HFF-Myc (cell line): ENCODE results near the gene RSPH6A.

Source experiments
- DNase-seq: peaks from one replicate; pipeline ENCODE4 v3.0.0-alpha.2; 2011; ENCODE audit warnings: low read depth; ENCODE audit errors: extremely low read depth
- H3K4me3 ChIP-seq: replicated peaks from 2 replicates; pipeline ENCODE4 v1.5.1; 2011; ENCODE audit warnings: low read depth, mild to moderate bottlenecking, control low read depth, low read length
- TF ChIP-seq, protein P1 (sequence below): IDR thresholded peaks from 2 replicates; pipeline ENCODE4 v1.5.1; 2012; ENCODE audit warnings: mild to moderate bottlenecking, low read depth, low read length, control low read depth; ENCODE audit errors: missing control alignments

RSPH6A gene

DNA sequence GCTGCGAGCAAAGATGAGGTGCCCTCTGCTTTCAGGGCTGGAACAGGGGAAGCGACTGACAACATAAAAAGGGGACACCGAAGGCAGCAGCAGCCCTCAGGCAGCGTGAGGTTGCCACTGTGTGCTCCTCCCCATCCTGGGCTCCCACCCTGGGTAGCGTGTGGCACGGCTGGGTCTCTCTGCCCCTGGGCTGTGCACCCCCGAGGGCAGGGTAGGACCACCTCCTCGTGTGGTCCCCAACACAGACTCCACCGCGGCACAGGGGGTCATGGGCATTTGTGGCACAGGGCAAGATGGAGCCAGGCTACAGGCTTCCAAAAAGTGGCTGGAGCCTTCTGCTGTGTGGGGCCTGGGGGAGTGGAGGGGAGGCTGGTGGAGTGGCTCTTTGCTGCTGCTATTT lies 6.5 kb upstream of the RSPH6A start:
- H3K4me3 ChIP-seq = no peak overlapping the region
- TF ChIP-seq, protein P1, sequence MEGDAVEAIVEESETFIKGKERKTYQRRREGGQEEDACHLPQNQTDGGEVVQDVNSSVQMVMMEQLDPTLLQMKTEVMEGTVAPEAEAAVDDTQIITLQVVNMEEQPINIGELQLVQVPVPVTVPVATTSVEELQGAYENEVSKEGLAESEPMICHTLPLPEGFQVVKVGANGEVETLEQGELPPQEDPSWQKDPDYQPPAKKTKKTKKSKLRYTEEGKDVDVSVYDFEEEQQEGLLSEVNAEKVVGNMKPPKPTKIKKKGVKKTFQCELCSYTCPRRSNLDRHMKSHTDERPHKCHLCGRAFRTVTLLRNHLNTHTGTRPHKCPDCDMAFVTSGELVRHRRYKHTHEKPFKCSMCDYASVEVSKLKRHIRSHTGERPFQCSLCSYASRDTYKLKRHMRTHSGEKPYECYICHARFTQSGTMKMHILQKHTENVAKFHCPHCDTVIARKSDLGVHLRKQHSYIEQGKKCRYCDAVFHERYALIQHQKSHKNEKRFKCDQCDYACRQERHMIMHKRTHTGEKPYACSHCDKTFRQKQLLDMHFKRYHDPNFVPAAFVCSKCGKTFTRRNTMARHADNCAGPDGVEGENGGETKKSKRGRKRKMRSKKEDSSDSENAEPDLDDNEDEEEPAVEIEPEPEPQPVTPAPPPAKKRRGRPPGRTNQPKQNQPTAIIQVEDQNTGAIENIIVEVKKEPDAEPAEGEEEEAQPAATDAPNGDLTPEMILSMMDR = no peak
- DNase-seq = no peak

DNA sequence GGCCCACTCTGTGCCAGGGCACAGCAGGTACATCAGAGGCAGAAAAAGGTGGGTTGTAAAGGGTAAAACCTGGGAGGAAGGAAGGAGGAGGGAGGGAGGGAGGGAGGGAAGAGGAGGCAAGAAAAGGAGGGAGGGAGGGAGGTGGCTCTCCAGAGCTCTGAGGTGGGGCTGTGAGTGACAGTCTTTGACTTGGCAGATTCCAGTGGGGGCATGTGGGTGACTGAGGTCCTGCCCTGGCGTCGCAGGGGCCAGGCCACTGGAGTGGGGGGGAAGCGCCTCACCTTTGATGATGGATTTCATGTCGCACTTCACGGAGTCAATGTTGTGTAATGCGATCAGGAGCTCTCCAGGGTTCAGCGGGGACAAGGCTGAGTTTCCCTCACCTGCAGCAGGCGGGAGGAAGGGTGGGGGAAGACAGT lies 6.0 kb upstream of the RSPH6A start:
- no peak overlapping the region for H3K4me3 ChIP-seq
- no peak for DNase-seq
- TF ChIP-seq, protein P1 = no peak

DNA sequence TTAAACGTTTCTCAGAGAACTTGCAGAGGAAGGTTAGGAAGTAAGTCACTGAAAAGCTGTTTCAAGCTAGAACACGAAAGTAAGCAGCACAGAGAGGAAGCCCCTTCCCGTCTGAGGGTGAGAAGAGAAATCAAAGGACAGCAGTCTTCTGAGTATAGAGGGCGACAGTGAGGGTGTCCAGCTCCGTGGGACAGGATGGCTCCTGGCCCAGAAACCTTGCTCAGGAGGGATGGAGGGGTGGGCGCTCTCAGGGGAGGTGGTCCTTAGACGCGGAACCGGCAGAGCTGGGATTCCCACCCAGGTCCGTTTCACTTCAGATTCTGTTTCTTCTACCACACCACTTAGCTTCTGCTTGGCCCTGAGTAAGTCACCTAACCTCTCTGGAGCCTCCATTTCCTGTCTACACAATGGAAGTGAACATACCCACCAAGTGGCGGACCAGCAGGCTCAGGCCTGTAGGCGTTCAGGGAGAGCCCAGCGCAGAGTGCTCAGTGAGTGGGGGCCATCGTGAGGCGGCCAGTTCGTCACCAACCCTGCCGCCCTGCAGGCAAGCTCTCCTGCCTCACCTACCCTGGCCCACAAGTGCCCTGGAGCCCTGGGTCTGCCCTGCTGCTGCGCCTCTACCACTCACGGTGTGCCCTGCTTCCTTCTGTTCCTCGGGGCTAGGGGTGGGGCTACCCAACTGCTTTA lies 5.5 kb upstream of the RSPH6A start:
- no peak for DNase-seq
- TF ChIP-seq, protein P1 = no peak
- H3K4me3 ChIP-seq = no peak overlapping the region

DNA sequence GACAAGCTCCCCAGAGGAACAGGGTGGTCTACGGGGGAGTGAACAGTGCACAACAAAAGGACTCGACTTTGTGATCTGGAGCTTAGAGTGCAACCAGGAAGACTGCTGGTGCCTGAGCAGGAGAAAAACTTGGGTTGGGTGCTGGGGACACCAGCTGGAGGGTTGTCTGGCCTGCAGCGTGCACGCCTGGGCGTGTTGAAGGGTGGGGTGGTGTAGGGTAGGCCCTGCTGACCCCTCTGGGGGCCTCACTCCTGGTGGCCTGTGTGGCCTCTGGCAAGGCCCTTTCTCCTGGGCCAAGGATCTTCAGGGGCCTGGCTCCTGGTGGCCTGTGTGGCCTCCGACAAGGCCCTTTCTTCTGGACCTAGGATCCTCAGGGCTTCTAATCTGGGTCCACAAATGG lies 4.7 kb upstream of the RSPH6A start:
- no peak for DNase-seq
- no peak overlapping the region for H3K4me3 ChIP-seq
- TF ChIP-seq, protein P1 = no peak

DNA sequence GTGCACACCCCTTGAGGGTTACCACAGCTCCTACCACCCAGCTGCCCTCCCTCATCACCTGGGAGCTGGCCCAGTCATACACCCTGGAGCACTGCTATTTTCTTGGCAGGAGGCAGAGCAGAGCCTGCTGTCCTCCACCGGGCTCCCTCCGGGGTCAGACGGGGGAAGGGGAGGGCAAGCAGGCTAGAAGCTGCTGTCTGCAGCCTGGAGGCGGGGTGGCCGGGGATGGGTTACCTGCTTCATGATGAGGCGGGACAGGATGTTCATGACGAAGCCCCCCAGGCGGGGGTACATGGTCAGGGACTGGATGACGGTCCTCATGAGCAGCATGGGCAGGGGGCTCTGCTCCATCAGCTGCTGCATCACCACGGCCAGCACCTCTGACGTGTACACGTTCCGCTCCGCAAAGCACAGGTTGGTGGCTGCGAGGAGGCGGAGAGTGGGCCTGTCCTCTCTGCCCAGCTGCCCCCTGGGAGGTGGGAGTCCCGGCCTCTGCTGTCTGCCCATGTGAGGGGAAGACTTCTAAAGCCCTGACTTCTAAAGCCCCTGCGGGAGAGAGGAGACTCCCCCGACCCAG lies 2.7 kb upstream of the RSPH6A start:
- TF ChIP-seq, protein P1 = no peak
- H3K4me3 ChIP-seq = no peak overlapping the region
- DNase-seq = no peak

DNA sequence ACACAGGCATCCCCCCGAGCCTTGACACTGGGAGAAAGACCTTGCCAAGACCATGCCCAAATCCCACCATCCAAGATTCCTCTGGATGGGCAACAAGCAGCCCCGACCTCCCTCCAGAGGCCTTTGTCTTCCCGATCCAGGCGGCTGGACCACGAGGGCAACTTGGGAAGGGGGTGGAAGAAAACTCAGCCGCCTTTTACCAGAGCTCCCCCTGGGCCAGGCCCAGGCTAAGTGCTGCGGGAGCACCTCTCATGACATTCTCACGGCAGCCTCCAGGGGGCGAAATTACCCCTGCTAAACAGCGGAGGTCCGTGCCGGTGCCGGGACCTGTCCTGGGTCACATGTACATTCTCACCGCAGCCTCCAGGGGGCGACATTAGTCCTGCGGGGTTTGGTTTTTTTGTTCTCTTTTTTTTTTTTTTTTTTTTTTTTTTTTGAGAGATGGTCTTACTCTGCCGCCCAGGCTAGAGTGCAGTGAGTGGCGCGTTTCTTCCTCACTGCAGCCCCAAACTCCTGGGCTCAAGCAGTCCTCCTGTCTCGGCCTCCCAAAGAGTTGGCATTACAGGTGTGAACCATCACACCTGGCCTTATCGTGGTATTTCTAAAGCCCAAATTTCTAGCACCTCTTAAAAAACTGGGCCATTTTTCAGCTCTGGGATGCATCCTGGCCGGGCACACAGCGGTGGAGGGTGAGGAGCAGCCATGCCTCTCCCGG lies 2.1 kb upstream of the RSPH6A start:
- peak; percentile 90 for DNase-seq
- no peak overlapping the region for H3K4me3 ChIP-seq
- TF ChIP-seq, protein P1 = peak; percentile 99
